Central memory CD4-positive, alpha-beta T cell (primary cell): Measurements from ENCODE around the gene CHN2.

Experiments
- DNase-seq: peaks from one replicate; pipeline ENCODE4 v3.0.0; 2022

CHN2 gene

DNA sequence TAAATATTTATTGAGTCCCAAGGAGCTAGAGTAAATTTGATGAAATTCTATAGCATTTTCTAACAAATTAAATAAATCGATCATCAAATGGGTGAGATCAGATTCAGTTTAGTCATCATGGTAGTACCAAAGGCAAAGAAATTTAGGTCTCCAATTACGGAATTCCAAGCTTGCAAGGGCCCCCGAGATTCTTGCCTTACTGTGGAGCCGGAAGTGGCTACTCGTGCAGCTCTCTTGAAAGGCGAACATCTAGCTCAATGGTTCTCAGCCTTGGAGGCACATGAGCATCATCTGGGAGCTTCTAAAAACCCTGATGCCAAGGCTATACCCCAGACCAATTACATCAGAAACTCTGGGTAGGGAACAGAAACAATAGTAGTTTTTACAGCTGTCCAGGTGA, 251.2 kb downstream of the CHN2 start:
- DNase-seq: no peak

DNA sequence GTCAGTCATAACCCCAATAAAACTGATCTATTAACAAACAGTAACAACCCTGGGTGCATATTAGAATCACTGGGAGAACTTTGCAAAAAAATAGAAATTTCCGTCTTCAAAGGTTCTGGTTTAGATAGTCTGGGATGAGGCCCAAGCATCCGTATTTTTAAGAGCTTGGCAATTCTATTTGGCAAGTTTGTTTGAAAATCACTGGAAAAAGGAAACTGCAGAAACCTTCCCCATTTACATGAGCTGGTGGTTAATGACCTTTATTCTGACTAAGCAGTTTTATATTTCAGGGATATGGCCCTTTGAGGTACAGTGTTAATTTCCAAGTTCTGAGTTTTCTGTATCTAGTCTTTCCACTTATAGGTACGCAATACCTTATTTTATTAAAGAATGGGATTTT, 253.3 kb downstream of the CHN2 start:
- no peak for DNase-seq

DNA sequence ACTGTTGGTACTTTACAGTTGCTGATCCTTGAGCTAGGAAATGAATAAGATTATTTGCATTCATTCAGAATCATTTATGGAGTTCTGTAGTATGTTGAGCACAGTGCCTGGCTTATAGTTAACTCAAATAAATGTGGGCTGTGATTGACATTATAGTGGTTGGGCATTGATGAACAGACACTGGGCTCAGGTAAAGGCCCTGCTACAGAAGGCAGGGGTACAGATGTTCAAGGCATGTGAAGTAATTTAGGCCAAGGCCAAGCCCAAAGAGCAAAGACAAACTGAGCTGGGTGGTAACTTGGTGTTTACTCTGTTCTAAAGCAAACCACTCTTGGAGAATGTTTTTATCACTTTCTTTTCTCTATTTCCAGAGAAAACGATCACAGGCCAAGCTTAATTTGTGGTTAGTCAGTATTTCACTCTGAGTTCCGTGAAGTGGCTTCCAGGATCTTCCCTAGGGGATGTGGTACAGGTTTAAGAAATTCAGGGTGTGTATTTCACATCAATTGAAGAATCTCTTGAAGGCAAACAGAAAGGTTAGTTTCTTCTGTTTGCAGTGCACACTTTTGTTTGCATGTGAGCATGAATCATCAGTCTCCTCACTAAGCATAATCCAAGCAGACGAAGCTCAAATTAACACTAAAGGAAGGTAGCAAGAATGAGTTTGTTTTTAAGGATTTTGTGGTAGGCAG, 255.1 kb downstream of the CHN2 start:
- DNase-seq: no peak

DNA sequence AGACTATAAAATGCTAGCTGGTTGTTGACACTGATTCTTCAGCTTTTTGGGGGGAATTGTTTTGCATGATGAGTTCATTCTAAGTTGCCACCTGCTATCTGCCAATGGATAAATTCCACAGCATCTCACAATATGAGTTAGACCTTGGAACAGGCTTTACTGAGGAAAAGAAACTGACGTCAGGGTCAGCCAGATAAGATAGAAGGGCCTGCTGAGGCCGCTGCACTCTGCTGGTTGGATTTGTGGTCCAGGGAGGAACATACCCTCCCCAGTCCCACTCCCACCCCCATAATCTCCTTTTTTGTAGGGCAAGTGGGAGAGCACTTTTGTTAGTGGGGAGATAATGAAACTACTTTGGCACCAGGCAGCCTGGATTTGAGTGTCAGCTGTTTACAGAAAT, 258.4 kb downstream of the CHN2 start:
- DNase-seq: no peak

DNA sequence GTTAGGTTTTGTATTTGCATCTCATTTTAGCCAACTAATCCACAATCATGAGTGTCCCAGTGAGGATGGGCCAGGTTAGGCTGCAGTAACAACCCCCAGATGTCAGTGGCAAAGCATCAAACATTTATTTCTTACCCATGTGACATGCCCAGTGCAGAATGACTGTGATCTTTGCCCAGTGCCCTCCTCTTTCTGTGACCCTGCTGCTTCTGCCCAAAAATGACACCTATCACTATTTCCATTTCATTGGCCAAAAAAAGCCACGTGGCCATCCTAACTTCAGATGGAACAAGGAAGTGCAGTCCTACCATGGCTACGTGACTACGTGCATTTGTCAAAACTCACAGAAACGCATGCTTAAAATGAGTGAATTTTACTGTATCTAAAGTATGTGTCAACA, 259.9 kb downstream of the CHN2 start:
- no peak for DNase-seq

DNA sequence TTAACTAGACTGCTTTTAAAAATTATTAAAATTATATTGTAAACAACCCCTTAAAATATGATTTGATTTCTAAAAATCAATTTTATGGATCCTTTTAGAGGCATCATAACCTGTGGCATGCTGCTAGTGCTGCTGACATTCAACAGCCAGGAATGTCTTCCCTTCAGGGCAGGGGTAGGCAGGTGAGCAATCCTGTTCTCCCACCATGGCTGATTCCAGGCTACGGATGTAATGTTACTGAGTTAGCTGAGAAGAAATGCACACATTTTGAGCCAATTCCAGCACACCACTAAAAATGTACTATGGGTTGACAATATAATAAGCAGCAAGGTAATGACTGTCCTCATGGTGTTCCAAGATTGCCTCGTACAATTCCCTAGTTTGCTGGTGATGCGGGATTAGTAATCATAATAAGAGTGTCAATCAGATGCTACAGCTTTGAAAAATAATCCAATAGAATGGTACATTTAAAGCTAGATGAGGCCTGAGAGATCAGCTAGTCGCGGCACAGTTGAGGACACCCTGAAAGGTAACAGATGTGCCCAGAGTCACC, 260.4 kb downstream of the CHN2 start:
- no peak for DNase-seq

DNA sequence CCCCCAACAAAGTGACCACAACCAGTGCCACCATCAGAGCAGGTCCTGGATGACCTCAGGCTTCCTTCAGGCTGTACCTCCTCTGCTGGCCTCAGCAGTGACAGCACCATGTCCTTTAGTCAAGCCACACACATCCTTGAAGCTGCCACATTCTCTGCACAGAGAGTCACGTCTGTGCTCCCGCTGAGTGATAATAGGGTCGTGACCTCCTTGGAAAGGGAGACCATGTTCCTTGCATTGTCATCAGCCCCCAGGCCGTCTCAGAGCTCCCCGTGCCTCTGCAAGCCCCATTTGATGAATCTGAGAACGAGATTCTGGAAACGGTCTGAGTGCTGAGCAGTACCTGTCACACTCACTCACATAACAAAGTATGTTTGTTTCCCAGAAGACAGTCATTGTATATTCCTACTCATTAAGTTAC, 262.6 kb downstream of the CHN2 start:
- DNase-seq: no peak

DNA sequence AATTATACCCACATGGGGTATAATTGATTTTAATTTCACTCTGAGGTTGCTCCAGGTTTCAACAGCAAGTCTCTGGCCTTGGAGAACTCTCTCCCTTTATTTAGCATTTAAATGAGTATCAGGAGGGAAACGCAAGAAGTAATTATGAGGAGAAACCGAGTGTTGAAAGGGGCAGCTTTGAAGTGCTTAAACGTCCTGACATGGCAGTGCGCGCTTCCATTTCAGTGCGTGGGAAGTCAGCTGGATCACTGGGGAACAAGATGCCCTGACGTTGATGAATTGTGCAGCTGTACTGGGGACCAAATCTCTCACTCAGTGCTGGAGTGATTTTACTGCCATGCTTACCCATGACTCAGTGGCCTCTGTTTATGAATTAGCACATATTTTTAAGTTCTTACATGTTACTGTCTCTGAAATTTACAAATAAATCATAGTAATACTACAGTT, 263.0 kb downstream of the CHN2 start:
- DNase-seq: no peak

DNA sequence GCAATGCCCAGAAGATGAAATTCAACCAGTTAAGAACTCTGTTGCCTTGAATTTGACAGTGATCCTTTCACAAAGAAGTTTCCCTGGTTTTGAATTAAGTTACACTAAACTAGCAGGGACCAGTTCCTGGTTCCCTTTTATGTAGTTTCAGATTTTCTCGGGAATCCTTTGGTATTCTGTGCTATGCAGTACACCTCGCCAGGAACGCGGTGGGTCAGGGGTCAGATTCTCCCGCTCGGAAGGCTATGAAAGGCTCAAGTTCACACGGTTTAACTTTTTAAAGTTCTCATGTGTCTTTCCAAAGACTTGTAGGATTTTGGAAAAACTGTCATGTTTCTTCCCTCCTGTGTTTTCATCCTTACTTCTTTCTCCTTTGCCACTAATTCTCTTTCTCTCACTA, 264.4 kb downstream of the CHN2 start:
- no peak for DNase-seq

DNA sequence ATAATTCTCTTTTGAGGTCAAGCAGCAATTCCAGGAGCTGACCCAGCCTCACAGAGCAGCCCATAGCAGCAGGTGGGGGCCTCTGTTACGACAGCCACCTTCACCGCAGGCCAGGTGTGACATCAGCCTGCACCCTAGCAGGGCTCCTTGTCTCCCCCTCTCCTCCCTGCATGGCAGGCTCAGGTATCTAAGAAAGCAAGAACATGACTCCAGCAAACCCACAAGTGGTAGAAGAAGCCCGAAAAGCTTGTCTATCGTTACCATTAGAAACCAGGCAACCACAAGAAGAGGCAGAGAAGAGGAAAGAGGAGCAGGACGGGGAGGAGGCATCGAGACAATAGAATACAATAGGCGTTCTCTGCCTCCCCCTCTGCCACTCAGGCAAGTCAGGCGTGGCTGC, 265.0 kb downstream of the CHN2 start:
- no peak for DNase-seq

DNA sequence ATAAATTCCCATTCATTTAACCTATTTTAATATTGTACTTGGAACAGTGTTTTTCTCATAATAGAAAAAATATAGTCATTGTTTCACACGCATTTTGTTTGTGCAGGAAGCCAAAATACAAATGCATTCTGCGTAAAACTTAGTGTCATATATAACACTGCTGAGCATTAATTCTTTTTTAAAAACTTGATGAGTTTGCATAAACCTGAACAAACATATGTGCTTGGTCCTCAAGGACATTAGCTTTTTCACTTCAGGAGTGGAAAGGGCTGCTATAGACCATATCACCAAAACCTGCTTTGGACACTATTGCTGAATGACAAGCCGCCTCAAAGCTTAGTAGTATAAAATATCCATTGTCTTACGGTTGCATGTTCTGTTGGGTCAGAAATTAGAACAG, 267.4 kb downstream of the CHN2 start:
- DNase-seq: no peak

DNA sequence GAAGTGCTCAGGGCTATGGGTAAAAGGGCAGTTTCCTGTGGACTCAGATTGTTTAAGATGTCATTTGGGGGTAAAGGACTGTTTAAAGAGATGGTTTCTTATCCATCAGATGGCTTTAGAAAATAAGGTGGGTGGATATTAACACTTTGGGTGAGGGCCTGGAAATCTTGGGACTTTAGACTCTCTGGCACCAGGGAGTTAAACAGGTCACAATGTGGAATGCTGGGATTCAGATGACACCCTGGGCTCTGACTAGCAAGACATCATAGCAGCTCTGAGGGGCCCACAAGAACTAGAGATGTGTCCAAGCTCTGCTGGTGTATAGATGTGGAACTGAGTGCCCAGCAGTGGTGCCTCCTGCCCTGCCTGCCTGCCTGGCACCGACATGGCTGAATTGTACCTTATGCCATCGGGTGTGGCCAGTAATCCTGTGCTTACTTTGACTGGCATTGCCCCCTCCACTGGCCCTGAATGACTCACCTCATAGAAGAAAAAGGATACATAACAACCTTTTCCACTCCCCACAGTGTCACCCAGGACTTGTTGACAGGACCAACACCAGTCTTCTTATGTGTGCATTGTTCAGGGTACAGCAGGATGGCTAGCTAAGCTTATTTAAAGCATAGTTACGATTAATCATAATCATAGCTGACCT, 269.1 kb downstream of the CHN2 start:
- no peak for DNase-seq

DNA sequence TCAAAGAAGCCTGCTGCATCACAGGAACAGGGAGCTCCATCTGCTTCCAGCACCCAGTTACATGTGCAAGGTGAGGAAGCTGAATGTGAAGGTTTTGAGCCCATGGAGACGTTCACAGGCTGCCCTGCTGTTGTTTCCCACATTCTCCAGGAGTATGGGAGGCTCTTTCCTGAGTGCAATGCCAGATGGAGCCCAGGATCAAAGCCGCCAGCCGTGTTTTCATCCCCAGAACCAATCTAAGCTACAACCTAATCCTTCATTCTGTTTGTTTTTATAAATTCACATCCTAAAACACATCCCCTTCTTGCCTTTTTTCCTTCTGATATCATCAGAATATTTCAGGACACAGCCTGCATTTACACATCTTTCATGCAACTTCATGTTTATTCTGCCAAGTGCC, 270.2 kb downstream of the CHN2 start:
- no peak for DNase-seq

DNA sequence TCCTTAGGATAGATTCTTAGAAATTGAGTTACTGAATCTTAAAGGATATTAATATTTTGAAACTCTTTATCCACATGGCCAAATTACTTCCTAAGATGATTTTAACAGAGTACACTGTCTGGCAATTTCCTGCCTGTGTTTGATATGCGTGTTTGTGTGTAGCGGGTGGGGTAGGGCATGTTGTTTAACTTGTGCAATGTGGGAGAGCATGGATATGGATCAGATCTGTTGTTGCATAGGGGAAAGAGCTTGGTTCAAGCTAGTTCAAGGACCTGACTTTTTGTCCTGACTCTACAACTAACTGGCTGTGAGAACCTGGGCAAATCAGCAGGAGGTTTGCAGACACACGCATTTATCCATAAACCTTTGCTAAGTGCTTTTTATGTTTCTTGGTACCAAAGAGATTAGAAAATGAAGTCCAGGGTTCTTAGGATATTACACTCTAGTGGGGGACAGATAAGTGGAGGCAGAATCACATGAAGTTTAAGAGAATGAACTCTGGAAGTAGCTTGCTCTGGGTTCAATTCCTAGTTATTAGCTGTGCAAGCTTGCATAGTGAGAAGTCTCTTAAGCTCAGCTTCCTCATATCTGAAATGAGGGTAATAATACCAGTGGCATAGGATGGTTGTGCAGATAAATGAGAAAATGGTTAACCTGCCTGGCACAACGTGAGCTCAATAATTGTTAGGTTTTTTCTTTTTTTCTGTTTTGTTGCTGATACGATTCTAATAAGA, 272.8 kb downstream of the CHN2 start:
- no peak for DNase-seq

DNA sequence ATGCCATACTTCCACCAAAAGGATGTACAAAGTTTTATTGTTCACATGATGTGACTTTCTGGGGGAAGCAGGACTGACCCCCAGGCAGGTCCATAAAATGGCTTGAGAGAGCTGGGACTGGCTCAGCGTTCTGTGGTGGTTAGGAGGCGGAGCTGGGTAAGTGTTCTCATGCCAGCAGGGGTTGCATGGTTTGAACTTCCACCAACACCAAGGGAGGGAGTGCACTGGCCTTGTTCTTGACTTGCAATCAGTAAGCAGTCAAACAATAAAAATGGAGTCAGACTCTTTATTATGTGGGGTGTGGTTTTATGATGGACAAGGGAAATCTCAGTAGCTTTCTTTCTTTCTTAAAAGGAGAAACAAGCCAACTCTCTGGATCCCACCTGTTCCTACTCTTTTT, 273.6 kb downstream of the CHN2 start:
- no peak for DNase-seq

DNA sequence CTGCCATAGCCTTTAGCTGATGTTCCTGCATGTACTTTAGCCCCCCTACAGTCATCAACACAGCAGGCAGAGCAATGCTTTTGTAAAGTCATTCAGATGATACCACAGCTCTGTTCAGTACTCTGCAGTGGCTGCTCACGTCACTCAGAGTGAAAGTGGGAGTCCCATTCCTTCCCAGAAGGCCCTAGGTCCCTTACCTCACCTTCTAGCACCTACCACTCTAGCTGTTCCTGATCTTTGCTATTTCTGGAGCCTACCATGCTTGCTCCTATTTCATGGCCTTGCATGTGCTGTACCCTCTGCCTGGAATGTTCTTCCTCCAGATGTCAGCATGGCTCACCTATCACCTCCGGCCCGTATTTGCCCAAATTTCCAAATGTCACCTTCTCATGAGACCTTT, 274.7 kb downstream of the CHN2 start:
- no peak for DNase-seq

DNA sequence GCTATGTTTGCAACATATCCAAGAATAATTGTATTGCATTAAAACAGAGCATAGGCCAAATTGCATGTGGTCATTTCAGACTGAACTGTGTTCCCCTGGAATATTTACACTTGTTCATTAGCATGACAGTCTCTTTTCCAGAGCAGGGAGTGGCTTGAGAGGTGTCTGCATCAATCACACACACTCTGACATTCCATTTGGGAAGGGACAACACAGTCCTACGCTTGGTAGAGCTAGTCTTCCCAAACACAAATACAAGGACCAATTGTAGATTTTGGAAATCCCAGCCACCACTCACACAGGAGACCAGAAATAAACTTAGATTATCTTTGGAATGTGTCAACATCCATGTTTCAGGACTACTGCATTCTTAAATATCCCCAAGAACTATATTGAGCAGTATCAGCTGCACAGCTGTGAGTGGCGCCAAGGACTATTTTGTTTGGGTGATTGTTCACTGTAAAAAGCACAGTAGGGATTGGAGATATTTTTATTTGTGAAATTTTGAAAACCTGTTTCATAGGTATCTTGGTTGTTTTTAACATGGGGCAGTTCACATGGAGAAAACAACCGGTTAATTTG, 275.5 kb downstream of the CHN2 start:
- no peak for DNase-seq

DNA sequence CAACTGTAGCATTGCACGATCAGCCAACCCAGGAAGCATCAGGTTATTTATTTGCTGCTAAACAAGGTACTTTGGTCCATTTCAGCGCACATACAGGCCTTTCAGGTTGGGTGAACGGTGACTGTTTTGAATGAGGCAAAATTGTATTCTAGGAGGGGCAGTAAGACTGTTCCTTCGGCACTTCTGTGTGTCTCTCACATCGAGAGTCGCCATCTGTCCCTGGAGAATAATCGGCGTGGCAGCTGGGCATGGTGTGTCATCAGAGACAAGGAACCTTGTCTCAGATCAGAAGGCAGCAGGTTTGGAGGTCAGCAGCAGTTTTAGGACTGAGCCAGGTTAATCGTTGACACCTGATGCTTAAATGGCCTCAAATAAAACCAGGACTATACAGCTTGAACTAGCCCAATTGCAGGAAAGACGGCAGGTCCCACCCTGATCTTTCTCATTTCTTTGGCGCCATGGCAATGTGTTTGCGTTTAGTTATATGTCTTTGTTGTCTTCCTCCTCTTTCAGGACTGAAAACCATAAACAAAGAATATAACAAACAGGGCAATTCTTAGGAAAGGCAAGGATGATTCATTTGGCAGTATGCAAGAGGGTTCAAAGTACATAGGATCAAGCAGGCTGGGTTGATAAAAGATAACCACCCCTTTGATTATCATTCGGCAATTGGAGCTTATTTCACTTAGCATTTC, 277.0 kb downstream of the CHN2 start:
- DNase-seq: no peak

DNA sequence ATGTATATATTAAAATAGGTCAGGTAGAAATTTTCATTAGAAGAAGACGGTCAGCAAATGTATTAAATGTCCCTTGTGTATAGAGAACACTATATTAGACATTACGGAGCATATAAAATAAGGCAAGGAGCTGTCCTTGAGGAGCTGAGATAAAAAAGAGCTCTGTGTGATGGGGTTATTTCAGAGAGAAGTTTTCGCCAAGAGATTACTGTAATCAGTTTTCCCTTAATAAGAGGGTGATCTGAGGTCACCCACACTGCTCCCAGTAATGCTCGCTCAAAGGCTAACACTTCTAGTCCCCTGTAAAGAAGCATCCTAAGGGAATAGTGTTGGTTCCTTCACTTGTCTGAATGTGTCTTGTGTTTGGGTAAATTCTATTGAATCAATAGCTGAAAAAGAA, 282.3 kb downstream of the CHN2 start:
- no peak for DNase-seq

DNA sequence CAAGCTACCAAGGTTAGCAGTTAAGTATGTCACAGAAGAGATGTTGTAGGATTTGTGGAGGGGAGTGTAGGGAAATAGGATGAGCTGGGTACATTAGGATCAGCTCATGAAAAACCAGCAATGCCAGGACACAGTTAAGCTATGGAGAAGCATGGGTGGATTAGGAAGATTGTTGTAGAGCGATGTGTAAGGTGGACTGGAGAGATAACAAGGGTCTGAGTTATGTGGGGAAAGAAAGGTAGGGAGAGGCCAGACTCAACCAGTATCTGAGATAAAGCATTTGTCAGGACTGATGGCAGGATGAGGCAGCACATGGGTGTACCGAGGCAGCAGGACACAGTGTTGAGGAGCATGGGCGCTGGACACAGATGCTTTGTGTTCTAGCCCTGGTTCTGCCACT, 283.7 kb downstream of the CHN2 start:
- no peak for DNase-seq

DNA sequence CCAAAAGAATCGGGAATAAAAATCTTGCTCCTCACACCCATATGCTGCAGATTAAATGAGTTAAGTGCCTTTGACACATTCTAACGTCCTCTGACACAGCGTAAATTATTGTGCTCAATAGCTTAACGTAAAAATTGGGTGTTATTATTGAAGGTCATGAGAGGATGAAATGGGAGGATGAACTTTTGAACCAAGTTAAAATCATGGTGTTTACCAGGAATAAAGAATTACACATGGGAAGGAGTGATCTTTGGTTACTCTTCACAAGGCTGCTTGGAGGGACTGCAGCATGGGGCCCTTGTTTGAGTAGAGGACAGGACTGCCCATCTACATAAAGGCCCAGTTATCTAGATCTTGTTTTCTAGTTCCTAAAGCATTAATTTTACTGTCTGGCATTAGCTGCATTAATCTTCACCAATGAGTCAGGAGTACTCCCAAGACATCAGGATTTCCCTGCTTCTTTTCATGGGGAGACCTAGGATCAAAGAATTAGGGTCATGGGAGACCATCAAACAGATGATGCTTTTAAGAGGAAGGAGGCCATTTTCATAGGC, 284.2 kb downstream of the CHN2 start:
- no peak for DNase-seq
